Muscle layer of duodenum (tissue), 2 donors: ENCODE results near the gene EIF6.

Experiments
- H3K27ac ChIP-seq: one replicate; pipeline ENCODE4 v1.7.0; 2013; ENCODE audit warnings: mild to moderate bottlenecking, low read length
- H3K27me3 ChIP-seq: one replicate; pipeline ENCODE4 v1.7.0; 2013; ENCODE audit warnings: low read depth, mild to moderate bottlenecking, control low read depth, low read length
- H3K36me3 ChIP-seq, 2 donors: one replicate each; pipeline ENCODE4 v1.7.0; 2013; ENCODE audit warnings: low read length in 2 of 2, control low read depth in 1 of 2, mild to moderate bottlenecking in 1 of 2; ENCODE audit not compliant: insufficient read depth in 2 of 2, control insufficient read depth in 1 of 2
- H3K4me1 ChIP-seq, 2 donors: one replicate each; pipeline ENCODE4 v1.7.0; 2013; ENCODE audit warnings: low read length in 2 of 2, mild to moderate bottlenecking in 2 of 2, control low read depth in 1 of 2, moderate library complexity in 1 of 2; ENCODE audit not compliant: insufficient read depth in 2 of 2, control insufficient read depth in 1 of 2
- H3K4me3 ChIP-seq, 2 donors: one replicate each; pipeline ENCODE4 v1.7.0; 2013; ENCODE audit warnings: low read length in 2 of 2, low read depth in 1 of 2, mild to moderate bottlenecking in 1 of 2
- H3K9me3 ChIP-seq, 2 donors: one replicate each; pipeline ENCODE4 v1.7.0; 2013; ENCODE audit warnings: low read length in 2 of 2, control low read depth in 1 of 2, mild to moderate bottlenecking in 1 of 2; ENCODE audit not compliant: control insufficient read depth in 1 of 2
- donor health status: healthy.

The EIF6 gene

DNA sequence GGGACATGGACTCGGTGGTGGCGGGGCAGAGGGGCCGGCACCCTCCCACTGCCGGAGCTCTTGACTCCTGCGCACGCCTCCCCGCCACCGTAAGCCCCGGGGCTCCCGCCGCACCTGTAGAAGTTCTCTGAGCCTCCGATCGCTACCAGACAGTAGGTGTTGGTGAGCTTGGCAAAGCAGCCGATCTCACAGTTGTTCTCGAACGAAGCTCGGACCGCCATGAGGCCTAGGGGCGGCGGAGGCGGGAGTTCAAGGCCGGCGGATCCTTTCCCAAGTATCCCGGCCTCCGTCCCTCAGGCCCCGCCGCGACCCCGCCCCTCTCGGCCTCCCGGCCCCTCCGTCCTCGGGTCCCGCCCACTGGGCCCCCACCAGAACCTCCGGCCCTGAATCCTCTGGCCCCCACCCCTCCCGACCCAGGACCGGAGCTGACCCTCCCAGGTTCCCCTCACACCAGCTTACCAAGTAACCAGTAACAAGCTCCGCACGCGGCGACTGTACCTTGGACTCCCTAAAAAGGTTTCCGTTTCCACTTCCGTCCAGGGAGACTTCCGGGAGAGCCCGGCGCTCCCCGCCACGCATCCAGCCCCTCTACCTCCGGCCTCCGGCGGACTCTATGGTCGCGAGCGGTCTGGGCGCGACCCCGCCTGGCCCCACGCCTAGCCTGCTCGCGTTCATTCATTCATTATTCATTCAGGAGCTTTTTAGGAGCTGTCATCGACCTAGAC is at the start of gene EIF6:
TSS of gene EIF6 (minus strand) at position 506 of the 725 bp plus-strand sequence. CDS start at position 221, 285 bp downstream.
- Histone ChIP-seq H3K4me3 (peak within 1 kb of the TSS; percentile 91 to 99), H3K36me3 (peaks cover 14 to 16% of the 10 kb centered on the region in 2 donors), H3K27ac (peak within 1 kb of the TSS; percentile 87), H3K4me1 (peaks cover 5 to 8% of the 10 kb centered on the region in 2 donors), H3K9me3 (no peaks in the 10 kb centered on the region), H3K27me3 (no peaks in the 10 kb centered on the region)

DNA sequence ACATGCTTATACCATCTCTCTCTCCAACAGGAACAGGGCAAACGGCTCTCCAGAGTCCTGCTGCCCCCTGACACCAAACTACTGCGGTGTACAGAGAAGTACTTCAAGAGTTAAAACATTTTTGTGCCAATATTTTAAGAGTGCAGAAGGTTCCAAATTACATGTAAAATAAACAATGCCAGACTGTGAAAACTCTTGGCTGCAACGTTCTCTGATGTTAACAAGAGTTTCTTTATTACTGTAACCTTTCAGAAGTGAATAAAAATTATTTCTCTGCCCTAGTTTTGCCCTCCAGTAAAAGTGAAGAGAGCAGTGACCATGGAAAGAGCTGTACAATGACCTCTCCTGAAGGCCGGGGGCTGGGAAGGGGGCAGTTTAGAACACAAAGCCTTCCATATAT is 49.0 kb upstream of the EIF6 start:
- Histone ChIP-seq H3K36me3 (no peaks in the 10 kb centered on the region), H3K4me3 (no peak overlapping the region), H3K27ac (peak overlapping the region; percentile 4), H3K9me3 (no peaks in the 10 kb centered on the region), H3K4me1 (peaks cover 0 to 11% of the 10 kb centered on the region in 2 donors), H3K27me3 (no peaks in the 10 kb centered on the region)

DNA sequence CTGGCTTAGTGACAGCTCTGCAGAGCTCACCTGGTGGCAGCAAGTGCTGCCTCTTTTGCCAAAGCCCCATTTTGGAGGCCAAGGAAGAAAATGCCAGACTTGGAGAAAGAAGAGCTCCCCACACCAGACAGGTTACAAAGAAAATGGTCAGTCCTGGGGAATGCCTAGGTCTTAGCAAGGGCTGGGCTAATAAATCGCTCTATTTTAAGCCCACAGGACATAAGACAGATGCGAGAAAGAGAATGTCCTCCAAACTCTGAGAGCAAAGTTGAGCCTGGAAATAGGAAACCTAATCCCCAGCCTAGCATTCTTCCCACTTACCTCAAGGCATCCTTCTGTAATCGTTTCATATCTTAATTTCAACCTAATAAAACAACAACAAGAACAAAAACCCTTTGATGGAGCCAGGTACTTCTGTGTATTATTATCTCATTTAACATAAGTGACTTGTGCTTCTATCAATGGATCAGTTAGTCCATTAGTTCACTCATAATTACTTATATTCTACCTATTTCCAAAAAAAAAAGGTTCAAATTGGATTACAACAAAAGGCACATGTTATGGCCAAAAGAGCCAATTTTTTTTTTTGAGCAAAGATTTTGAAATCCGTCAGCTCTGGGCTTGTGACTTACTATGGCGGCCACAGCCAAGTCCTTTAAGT is 48.1 kb upstream of the EIF6 start:
- H3K27me3 ChIP-seq = no peaks in the 10 kb centered on the region
- H3K4me3 ChIP-seq = no peak overlapping the region
- H3K36me3 ChIP-seq = no peaks in the 10 kb centered on the region
- no peaks in the 10 kb centered on the region for H3K9me3 ChIP-seq
- H3K27ac ChIP-seq = no peak overlapping the region
- H3K4me1 ChIP-seq = peaks cover 0 to 11% of the 10 kb centered on the region in 2 donors

- Histone ChIP-seq H3K27ac (no peak overlapping the region), H3K4me1 (peaks cover 0 to 11% of the 10 kb centered on the region in 2 donors), H3K36me3 (no peaks in the 10 kb centered on the region), H3K27me3 (no peaks in the 10 kb centered on the region), H3K9me3 (no peaks in the 10 kb centered on the region), H3K4me3 (no peak overlapping the region)
Observed at GRCh38 chr20:35329435-35330139, 45.0 kb upstream of the EIF6 start.

DNA sequence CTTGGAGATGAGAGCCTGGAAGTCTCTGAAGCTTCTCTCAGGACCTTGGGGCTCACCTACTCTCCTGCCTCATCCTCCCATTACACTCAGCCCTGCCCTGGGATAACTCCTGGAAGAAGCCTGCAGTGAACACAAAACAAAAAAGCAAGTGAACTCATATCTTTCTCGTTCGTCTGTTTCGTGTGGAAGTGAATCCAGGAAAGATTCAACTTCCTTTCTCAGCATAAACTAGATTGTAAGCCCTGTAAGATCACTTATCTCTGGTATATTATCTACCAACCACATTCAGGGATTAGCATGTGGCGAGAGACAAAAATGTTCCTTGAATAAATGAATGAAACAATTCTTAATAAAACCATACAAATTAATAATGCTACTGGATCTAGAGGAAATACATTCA is 44.1 kb upstream of the EIF6 start:
- Histone ChIP-seq H3K27ac (no peak overlapping the region), H3K9me3 (no peaks in the 10 kb centered on the region), H3K4me1 (peaks cover 0 to 7% of the 10 kb centered on the region in 2 donors), H3K27me3 (no peaks in the 10 kb centered on the region), H3K4me3 (no peak overlapping the region), H3K36me3 (no peaks in the 10 kb centered on the region)

DNA sequence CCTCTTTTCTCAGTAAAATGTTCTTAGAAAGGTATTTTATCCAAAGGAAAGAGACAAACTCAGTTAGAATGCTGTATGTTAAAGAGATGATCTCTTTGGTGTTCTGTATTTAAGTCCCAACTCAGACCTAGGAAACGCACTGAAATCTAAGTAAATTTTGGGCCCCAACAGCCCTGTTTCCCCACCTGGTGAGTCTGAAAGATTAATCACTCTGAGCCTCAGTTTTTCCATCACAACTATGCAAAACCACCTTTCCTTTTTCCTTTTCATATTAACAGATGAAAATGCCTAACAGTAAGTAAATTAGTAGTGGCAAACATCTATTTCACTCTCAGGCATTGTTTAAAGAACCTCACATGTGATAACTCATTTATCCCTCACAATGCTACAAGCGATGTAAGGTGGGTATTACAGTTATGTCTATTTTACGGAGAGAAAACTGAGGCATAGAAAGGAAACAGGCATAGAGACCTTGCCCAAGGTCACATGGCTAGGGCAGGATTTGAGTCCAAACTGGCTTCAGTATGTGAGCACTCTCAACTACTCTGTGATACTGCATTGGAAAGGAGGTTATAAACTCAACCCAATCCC is 43.6 kb upstream of the EIF6 start:
- no peak overlapping the region for H3K4me3 ChIP-seq
- H3K36me3 ChIP-seq = no peaks in the 10 kb centered on the region
- no peaks in the 10 kb centered on the region for H3K9me3 ChIP-seq
- H3K27me3 ChIP-seq = no peaks in the 10 kb centered on the region
- no peak overlapping the region for H3K27ac ChIP-seq
- H3K4me1 ChIP-seq = peaks cover 0 to 4% of the 10 kb centered on the region in 2 donors

- Histone ChIP-seq H3K36me3 (no peaks in the 10 kb centered on the region), H3K9me3 (no peaks in the 10 kb centered on the region), H3K27ac (no peak overlapping the region), H3K4me1 (no peaks in the 10 kb centered on the region), H3K27me3 (no peaks in the 10 kb centered on the region), H3K4me3 (no peak overlapping the region)
Observed at GRCh38 chr20:35327074-35327976, 42.8 kb upstream of the EIF6 start.

DNA sequence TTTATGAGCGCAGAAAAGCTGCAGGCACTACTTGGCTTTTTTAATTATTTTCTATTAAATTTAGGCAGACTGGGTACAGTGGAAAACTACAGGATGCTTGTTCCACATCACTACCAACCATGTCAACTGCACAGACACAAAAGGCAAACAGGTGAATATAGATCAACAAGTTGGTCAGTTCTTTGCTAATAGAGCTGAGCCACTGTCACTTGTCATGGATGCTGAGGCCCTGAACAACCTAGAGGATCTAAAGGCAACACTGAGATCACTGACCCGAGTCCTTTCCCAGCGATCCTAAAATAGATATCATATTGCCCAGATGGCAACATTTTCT is 42.1 kb upstream of the EIF6 start:
- no peak overlapping the region for H3K27ac ChIP-seq
- H3K4me3 ChIP-seq = no peak overlapping the region
- H3K4me1 ChIP-seq = no peaks in the 10 kb centered on the region
- H3K36me3 ChIP-seq = no peaks in the 10 kb centered on the region
- no peaks in the 10 kb centered on the region for H3K27me3 ChIP-seq
- no peaks in the 10 kb centered on the region for H3K9me3 ChIP-seq

GRCh38 chr20:35326021-35326739 is 41.6 kb upstream of the EIF6 start:
- H3K4me1 ChIP-seq = no peaks in the 10 kb centered on the region
- no peak overlapping the region for H3K27ac ChIP-seq
- H3K36me3 ChIP-seq = no peaks in the 10 kb centered on the region
- no peaks in the 10 kb centered on the region for H3K9me3 ChIP-seq
- H3K4me3 ChIP-seq = no peak overlapping the region
- no peaks in the 10 kb centered on the region for H3K27me3 ChIP-seq

DNA sequence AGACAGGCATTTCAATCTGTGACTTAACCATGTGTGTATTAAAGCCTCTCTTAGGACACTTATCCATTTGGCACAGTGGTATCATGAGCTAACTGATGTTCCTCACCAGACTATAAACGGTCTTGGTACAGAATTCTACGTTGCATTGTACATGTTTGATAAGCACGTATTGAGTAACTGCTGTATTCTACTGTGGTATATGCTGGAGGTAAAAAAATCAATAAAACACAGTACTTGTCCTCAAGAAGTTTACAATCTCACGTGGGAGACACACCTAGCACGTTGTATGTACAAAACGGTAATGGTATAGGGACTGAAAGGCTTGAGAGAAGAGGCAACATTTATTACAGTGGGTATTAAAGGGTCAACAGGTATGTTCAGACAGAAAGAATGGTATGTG is 40.8 kb upstream of the EIF6 start:
- Histone ChIP-seq H3K4me1 (no peaks in the 10 kb centered on the region), H3K4me3 (no peak overlapping the region), H3K36me3 (no peaks in the 10 kb centered on the region), H3K27me3 (no peaks in the 10 kb centered on the region), H3K9me3 (no peaks in the 10 kb centered on the region), H3K27ac (no peak overlapping the region)
